T-cell (primary cell): ENCODE data around the gene CSK. TPM values are rescaled to one million over a fixed set of nuclear protein-coding genes. Genes with fewer than 3 reads are reported as not detected.

Experiments used
- ATAC-seq, 4 experiments: fragments of 200-7000 bp in 3 of 4; fragments of 150-1000 bp in 1 of 4; cut with Tn5 transposase; replicated peaks in 1 of 4; 1 replicate in 3 of 4; 2 replicates in 1 of 4; pipeline ENCODE4 v1.10.0; 2021; ENCODE audit warnings: moderate library complexity in 3 of 4, mild to moderate bottlenecking in 2 of 4, moderate number of reproducible peaks in 1 of 4
- CTCF ChIA-PET, 2 donors: fragments of 300-600 bp; sonication (Branson Sonifier 250); formaldehyde crosslinking; loops; one replicate each; lab custom pipeline; 2022; ENCODE audit warnings: antibody characterized with exemption in 2 of 2; lab: Charles Lee
- POLR2A ChIA-PET, 2 donors: fragments of 300-600 bp; sonication (Branson Sonifier 250); formaldehyde crosslinking; loops; one replicate each; lab custom pipeline; 2022; ENCODE audit warnings: antibody characterized with exemption in 2 of 2; lab: Charles Lee
- DNase-seq, 35 experiments: peaks; one replicate each; pipeline versions ENCODE4 v3.0.0 to v3.0.0-alpha.2; 2013 to 2023
- H3K27ac ChIP-seq: one replicate; pipeline ENCODE4 v1.5.1; 2013; ENCODE audit warnings: low read length
- H3K27me3 ChIP-seq, 2 experiments: replicated peaks in 1 of 2; 1 replicate in 1 of 2; 2 replicates in 1 of 2; pipeline versions ENCODE4 v1.6.1 to v1.7.0; 2013; ENCODE audit warnings: low read length in 1 of 2, mixed read lengths in 1 of 2; ENCODE audit not compliant: control insufficient read depth in 2 of 2, insufficient read depth in 2 of 2; ENCODE audit errors: extremely low read depth in 1 of 2
- H3K36me3 ChIP-seq, 2 donors: 1 replicate in 1 of 2; 2 replicates in 1 of 2; pipeline versions ENCODE4 v1.6.1 to v1.7.0; 2013; ENCODE audit warnings: low read length in 1 of 2; ENCODE audit not compliant: control insufficient read depth in 2 of 2, insufficient read depth in 1 of 2; ENCODE audit errors: extremely low read depth in 1 of 2
- H3K4me1 ChIP-seq, 2 experiments: 1 replicate in 1 of 2; 2 replicates in 1 of 2; pipeline versions ENCODE4 v1.6.1 to v1.7.0; 2013; ENCODE audit warnings: low read length in 2 of 2, mixed read lengths in 1 of 2; ENCODE audit not compliant: insufficient read depth in 2 of 2, control insufficient read depth in 1 of 2; ENCODE audit errors: extremely low read depth in 1 of 2
- H3K4me3 ChIP-seq, 2 donors: 1 replicate in 1 of 2; 2 replicates in 1 of 2; pipeline versions ENCODE4 v1.5.1 to v1.7.0; 2013; ENCODE audit warnings: mild to moderate bottlenecking in 2 of 2, low read length in 1 of 2, moderate library complexity in 1 of 2; ENCODE audit not compliant: control insufficient read depth in 1 of 2; ENCODE audit errors: extremely low read depth in 1 of 2
- H3K9me3 ChIP-seq: 2 replicates; pipeline ENCODE4 v1.7.0; 2013
- H3K27ac Mint-ChIP-seq, 2 donors: one replicate each; pipeline ENCODE4 v1.8.0; 2020 to 2021; ENCODE audit warnings: mild to moderate bottlenecking in 2 of 2, mixed read lengths in 2 of 2
- H3K27me3 Mint-ChIP-seq, 2 donors: one replicate each; pipeline ENCODE4 v1.8.0; 2021 to 2022; ENCODE audit warnings: mixed read lengths in 2 of 2
- H3K36me3 Mint-ChIP-seq: one replicate; pipeline ENCODE4 v1.8.0; 2021; ENCODE audit warnings: mixed read lengths
- H3K4me1 Mint-ChIP-seq, 3 donors: one replicate each; pipeline ENCODE4 v1.8.0; 2020 to 2022; ENCODE audit warnings: mixed read lengths in 3 of 3, mild to moderate bottlenecking in 1 of 3
- H3K4me3 Mint-ChIP-seq, 3 donors: one replicate each; pipeline ENCODE4 v1.8.0; 2020 to 2022; ENCODE audit warnings: mild to moderate bottlenecking in 3 of 3, mixed read lengths in 3 of 3, moderate library complexity in 3 of 3
- H3K9me3 Mint-ChIP-seq, 3 donors: one replicate each; pipeline ENCODE4 v1.8.0; 2020 to 2022; ENCODE audit warnings: mixed read lengths in 3 of 3
- WGBS: methylation state at CpG from one replicate; pipeline ENCODE4 v1.1.5; 2013; ENCODE audit warnings: missing lambda C conversion rate; ENCODE audit not compliant: insufficient coverage; 5-methylcytosine and 5-hydroxymethylcytosine counted together
- total RNA-seq, 35 experiments: library from RNA in 6 of 35; stranded (reverse) in 6 of 35; fragments of 120-200 nt in 1 of 35; gene quantifications; one replicate each; pipeline versions ENCODE4 v1.2.1 to v1.2.4 and lab custom pipeline; 2013 to 2026

The CSK gene
- total RNA-seq, 5 donors from 2014 or later (not counting 1 experiment from before 2014, with no cell fraction given), result 198 to 296 (median 271) TPM

GRCh38 chr15:74754593-74755215 lies 27.2 kb upstream of the CSK start:
- Mint-ChIP-seq H3K4me3 (no peak overlapping the region), H3K4me1 (no peaks in the 10 kb centered on the region), H3K36me3 (no peaks in the 10 kb centered on the region), H3K27ac (no peak overlapping the region), H3K27me3 (peaks cover 0 to 2% of the 10 kb centered on the region in 2 donors), H3K9me3 (no peaks in the 10 kb centered on the region)
- no peaks in the 10 kb centered on the region for H3K36me3 ChIP-seq
- H3K4me1 ChIP-seq, result no peaks in the 10 kb centered on the region
- no peak overlapping the region for H3K4me3 ChIP-seq
- peaks cover 0 to 15% of the 10 kb centered on the region in 2 experiments for H3K27me3 ChIP-seq
- ChIA-PET POLR2A (interaction anchor here in 1 of 2 donors (0.6 kb wide), 1 partner anchor 9 kb away, joined by 5 read pairs; no protein-coding TSS in a partner anchor), CTCF (interaction anchor here in 1 of 2 donors (0.6 to 0.7 kb wide), 2 partner anchors 14 to 75 kb away, joined by 4 to 5 read pairs; no protein-coding TSS in a partner anchor)
- no peaks in the 10 kb centered on the region for H3K9me3 ChIP-seq
- ATAC-seq, result no peak
- no peak overlapping the region for H3K27ac ChIP-seq
- no peak for DNase-seq
- 97% methylated on average over 18 of the region's 20 CpGs for WGBS

- WGBS, result 91% methylated on average over 6 of the region's 8 CpGs
- no peaks in the 10 kb centered on the region for H3K36me3 ChIP-seq
- POLR2A ChIA-PET, result no interaction called here
- Mint-ChIP-seq H3K4me3 (no peak overlapping the region), H3K36me3 (no peaks in the 10 kb centered on the region), H3K9me3 (no peaks in the 10 kb centered on the region), H3K27ac (no peak overlapping the region), H3K4me1 (no peaks in the 10 kb centered on the region), H3K27me3 (peaks cover 3 to 11% of the 10 kb centered on the region in 2 donors)
- peaks cover 0 to 4% of the 10 kb centered on the region in 2 experiments for H3K4me1 ChIP-seq
- DNase-seq (no peak), ATAC-seq (no peak)
- H3K4me3 ChIP-seq, result no peak overlapping the region
- H3K27ac ChIP-seq, result no peak overlapping the region
- no peaks in the 10 kb centered on the region for H3K9me3 ChIP-seq
- peaks cover 0 to 31% of the 10 kb centered on the region in 2 experiments for H3K27me3 ChIP-seq
- CTCF ChIA-PET, result interaction anchor here in 1 of 2 donors (0.6 kb wide), 1 partner anchor 16 kb away, joined by 3 read pairs; no protein-coding TSS in a partner anchor
Observed at GRCh38 chr15:74758736-74759135, 23.1 kb upstream of the CSK start.

GRCh38 chr15:74762791-74763150 lies 19.1 kb upstream of the CSK start:
- no peaks in the 10 kb centered on the region for H3K36me3 Mint-ChIP-seq
- peaks cover 0 to 4% of the 10 kb centered on the region in 2 experiments for H3K4me1 ChIP-seq
- ATAC-seq (no peak), DNase-seq (no peak)
- peaks cover 3 to 12% of the 10 kb centered on the region in 2 donors for H3K27me3 Mint-ChIP-seq
- H3K4me1 Mint-ChIP-seq, result no peaks in the 10 kb centered on the region
- WGBS, result 51% methylated on average over 4 of the region's 6 CpGs
- no peaks in the 10 kb centered on the region for H3K9me3 ChIP-seq
- ChIA-PET POLR2A (interaction anchor here in 1 of 2 donors (0.5 kb wide), 1 partner anchor 353 kb away, joined by 6 read pairs; no protein-coding TSS in a partner anchor), CTCF (interaction anchor here (0.6 kb wide), 3 partner anchors 93 to 786 kb away, joined by 3 to 4 read pairs (median 4); no protein-coding TSS in a partner anchor)
- H3K27ac ChIP-seq, result no peak overlapping the region
- H3K4me3 Mint-ChIP-seq, result no peak overlapping the region
- no peaks in the 10 kb centered on the region for H3K36me3 ChIP-seq
- H3K4me3 ChIP-seq, result no peak overlapping the region
- H3K27me3 ChIP-seq, result peaks cover 0 to 26% of the 10 kb centered on the region in 2 experiments
- H3K27ac Mint-ChIP-seq, result no peak overlapping the region
- no peaks in the 10 kb centered on the region for H3K9me3 Mint-ChIP-seq

- CTCF ChIA-PET, result interaction anchor here in 1 of 2 donors (0.6 kb wide), 1 partner anchor 111 kb away, joined by 4 read pairs; no protein-coding TSS in a partner anchor
- 88% methylated on average over 15 of the region's 15 CpGs for WGBS
- Histone ChIP-seq H3K27ac (no peak overlapping the region), H3K4me3 (no peak overlapping the region), H3K27me3 (peaks cover 0 to 32% of the 10 kb centered on the region in 2 experiments), H3K36me3 (no peaks in the 10 kb centered on the region), H3K9me3 (no peaks in the 10 kb centered on the region), H3K4me1 (peaks cover 0 to 4% of the 10 kb centered on the region in 2 experiments)
- peaks cover 3 to 12% of the 10 kb centered on the region in 2 donors for H3K27me3 Mint-ChIP-seq
- no peak overlapping the region for H3K4me3 Mint-ChIP-seq
- H3K36me3 Mint-ChIP-seq, result no peaks in the 10 kb centered on the region
- no peaks in the 10 kb centered on the region for H3K4me1 Mint-ChIP-seq
- ATAC-seq (peak in 1 of 4 experiments; percentile 14), DNase-seq (no peak)
- H3K9me3 Mint-ChIP-seq, result no peaks in the 10 kb centered on the region
- H3K27ac Mint-ChIP-seq, result no peak overlapping the region
- POLR2A ChIA-PET, result interaction anchor here in 1 of 2 donors (0.5 kb wide), 1 partner anchor 354 kb away, joined by 6 read pairs; no protein-coding TSS in a partner anchor
Observed at GRCh38 chr15:74763416-74763815, 18.5 kb upstream of the CSK start.

GRCh38 chr15:74767167-74768098 lies 14.4 kb upstream of the CSK start:
- no peaks in the 10 kb centered on the region for H3K36me3 ChIP-seq
- Mint-ChIP-seq H3K27ac (no peak overlapping the region), H3K36me3 (no peaks in the 10 kb centered on the region), H3K9me3 (no peaks in the 10 kb centered on the region), H3K27me3 (peaks cover 0 to 8% of the 10 kb centered on the region in 2 donors), H3K4me3 (no peak overlapping the region), H3K4me1 (peaks cover 14 to 20% (median 15%) of the 10 kb centered on the region in 3 donors)
- peaks cover 0 to 34% of the 10 kb centered on the region in 2 experiments for H3K27me3 ChIP-seq
- WGBS, result 94% methylated on average over 13 of the region's 14 CpGs
- ChIA-PET CTCF (interaction anchor here (0.5 to 6.3 kb wide), 9 partner anchors 10 to 865 kb away, joined by 3 to 139 read pairs (median 39); partner anchors contain the start of gene CSK (in 1 of the 2)), POLR2A (interaction anchor here (0.6 kb wide), 2 partner anchors 11 to 112 kb away, joined by 3 to 12 read pairs; no protein-coding TSS in a partner anchor)
- H3K27ac ChIP-seq, result no peak overlapping the region
- ATAC-seq, result no peak
- H3K4me1 ChIP-seq, result peaks cover 8 to 25% of the 10 kb centered on the region in 2 experiments
- H3K4me3 ChIP-seq, result no peak overlapping the region
- no peaks in the 10 kb centered on the region for H3K9me3 ChIP-seq
- DNase-seq, result no peak
